MM.1S (cell line): ENCODE data around the gene LYRM4.

Experiments
- DNase-seq: peaks from one replicate; pipeline ENCODE4 v3.0.0-alpha.2; 2015
- H2AFZ ChIP-seq: fragments of 300-600 bp; sonication (generic); 2 replicates; pipeline ENCODE4 v1.6.0; 2016; ENCODE audit warnings: antibody characterized with exemption, low read length
- H3F3A ChIP-seq: fragments of 300-600 bp; sonication (generic); 2 replicates; pipeline ENCODE4 v1.6.1; 2016; ENCODE audit warnings: mild to moderate bottlenecking, antibody characterized with exemption, low read length, moderate library complexity, mixed read lengths; ENCODE audit not compliant: insufficient read depth
- H3K27ac ChIP-seq: fragments of 300-600 bp; sonication (generic); 2 replicates; pipeline ENCODE4 v1.5.1; 2016; ENCODE audit warnings: mild to moderate bottlenecking, low read length
- H3K27me3 ChIP-seq: fragments of 300-600 bp; sonication (generic); replicated peaks from 2 replicates; pipeline ENCODE4 v1.6.0; 2016; ENCODE audit warnings: low read length; ENCODE audit not compliant: insufficient read depth
- H3K36me3 ChIP-seq: fragments of 300-600 bp; sonication (generic); replicated peaks from 2 replicates; pipeline ENCODE4 v1.6.1; 2016; ENCODE audit warnings: mild to moderate bottlenecking, low read length, mixed read lengths; ENCODE audit not compliant: insufficient read depth
- H3K4me1 ChIP-seq: fragments of 300-600 bp; sonication (generic); 2 replicates; pipeline ENCODE4 v1.6.1; 2016; ENCODE audit warnings: low read length, mixed read lengths
- H3K4me2 ChIP-seq: fragments of 300-600 bp; sonication (generic); 2 replicates; pipeline ENCODE4 v1.6.0; 2016; ENCODE audit warnings: low read depth, low read length
- H3K4me3 ChIP-seq: fragments of 300-600 bp; sonication (generic); 2 replicates; pipeline ENCODE4 v1.5.1; 2016; ENCODE audit warnings: low read length, mixed read lengths
- H3K79me2 ChIP-seq: fragments of 300-600 bp; sonication (generic); 2 replicates; pipeline ENCODE4 v1.6.1; 2016; ENCODE audit warnings: mixed run types, low read length, mixed read lengths
- H3K9ac ChIP-seq: fragments of 300-600 bp; sonication (generic); 2 replicates; pipeline ENCODE4 v1.6.1; 2016; ENCODE audit warnings: low read length, mixed read lengths
- H3K9me2 ChIP-seq: fragments of 300-600 bp; sonication (generic); replicated peaks from 2 replicates; pipeline ENCODE4 v1.6.1; 2016; ENCODE audit warnings: mild to moderate bottlenecking, low read length, mixed read lengths; ENCODE audit not compliant: insufficient read depth
- H3K9me3 ChIP-seq: fragments of 300-600 bp; sonication (generic); replicated peaks from 2 replicates; pipeline ENCODE4 v1.6.1; 2016; ENCODE audit warnings: mild to moderate bottlenecking, low read length, mixed read lengths; ENCODE audit not compliant: insufficient read depth
- H4K20me1 ChIP-seq: fragments of 300-600 bp; sonication (generic); 2 replicates; pipeline ENCODE4 v1.6.1; 2016; ENCODE audit warnings: mild to moderate bottlenecking, low read length, moderate library complexity, mixed read lengths; ENCODE audit not compliant: insufficient read depth
- CTCF ChIP-seq: fragments of 300-600 bp; sonication (generic); IDR thresholded peaks from 2 replicates; pipeline ENCODE4 v1.5.1; 2016; ENCODE audit warnings: antibody characterized with exemption, low read length, mixed read lengths
- EZH2 ChIP-seq: fragments of 300-600 bp; sonication (generic); optimal IDR thresholded peaks from 2 replicates; pipeline ENCODE3; 2017; ENCODE audit warnings: low read depth, mild to moderate bottlenecking, antibody characterized with exemption, low read length, mixed read lengths
- EZH2phosphoT487 ChIP-seq: fragments of 300-600 bp; sonication (generic); IDR thresholded peaks from 2 replicates; pipeline ENCODE4 v1.6.1; 2018; ENCODE audit warnings: antibody characterized with exemption, low read length

The LYRM4 gene

DNA sequence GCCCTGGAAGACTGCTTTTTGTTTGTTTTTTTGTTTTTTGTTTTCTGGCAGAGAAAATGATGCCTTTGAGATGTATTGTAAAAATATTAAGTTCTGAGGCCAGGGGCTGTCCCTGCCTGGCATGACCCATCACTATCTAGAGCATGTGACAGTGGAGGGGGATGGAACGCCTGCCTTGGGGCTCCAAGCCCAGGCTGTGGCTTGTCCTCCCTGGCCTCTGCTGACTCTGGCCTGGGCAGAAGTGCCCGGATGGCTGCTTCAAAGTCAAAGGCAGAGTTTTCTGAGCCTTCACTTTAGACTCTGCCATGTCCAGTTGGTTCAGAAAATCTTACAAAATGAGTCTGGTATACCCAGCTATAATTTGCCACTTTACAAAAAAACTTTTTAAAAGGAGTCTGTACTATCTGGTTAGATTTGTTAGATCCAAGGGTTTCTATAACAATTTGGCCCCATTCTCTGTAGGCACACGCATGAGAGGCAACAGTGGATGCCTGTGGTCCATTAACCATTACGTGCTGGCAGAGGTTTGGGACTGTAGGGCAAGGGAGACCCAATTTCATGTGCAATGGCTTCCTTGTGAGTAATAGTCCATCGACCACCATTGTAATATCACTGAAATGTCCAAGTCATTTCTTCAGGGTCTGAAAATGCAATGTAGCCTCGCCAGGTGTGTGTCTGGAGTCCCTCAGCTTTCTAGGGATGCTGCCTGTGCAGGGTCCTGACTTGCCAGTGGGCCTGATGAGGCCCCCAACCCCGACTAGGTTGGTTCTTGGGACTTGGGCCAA is 167.3 kb downstream of the LYRM4 start:
- H3K4me2 ChIP-seq, result no peak overlapping the region
- H3K9me3 ChIP-seq, result no peaks in the 10 kb centered on the region
- H3K79me2 ChIP-seq, result no peaks in the 10 kb centered on the region
- no peak overlapping the region for H3K4me3 ChIP-seq
- H3K9me2 ChIP-seq, result no peaks in the 10 kb centered on the region
- no peaks in the 10 kb centered on the region for H3K27me3 ChIP-seq
- H3K4me1 ChIP-seq, result peaks cover 5% of the 10 kb centered on the region; the same call in 1 of the 2 replicates
- no peak for TF ChIP-seq CTCF
- no peak for TF ChIP-seq EZH2
- no peak for TF ChIP-seq EZH2phosphoT487
- H4K20me1 ChIP-seq, result no peaks in the 10 kb centered on the region
- no peak for DNase-seq
- no peak overlapping the region for H2AFZ ChIP-seq
- H3F3A ChIP-seq, result no peaks in the 10 kb centered on the region
- H3K36me3 ChIP-seq, result no peaks in the 10 kb centered on the region
- no peak overlapping the region for H3K27ac ChIP-seq
- H3K9ac ChIP-seq, result no peak overlapping the region

DNA sequence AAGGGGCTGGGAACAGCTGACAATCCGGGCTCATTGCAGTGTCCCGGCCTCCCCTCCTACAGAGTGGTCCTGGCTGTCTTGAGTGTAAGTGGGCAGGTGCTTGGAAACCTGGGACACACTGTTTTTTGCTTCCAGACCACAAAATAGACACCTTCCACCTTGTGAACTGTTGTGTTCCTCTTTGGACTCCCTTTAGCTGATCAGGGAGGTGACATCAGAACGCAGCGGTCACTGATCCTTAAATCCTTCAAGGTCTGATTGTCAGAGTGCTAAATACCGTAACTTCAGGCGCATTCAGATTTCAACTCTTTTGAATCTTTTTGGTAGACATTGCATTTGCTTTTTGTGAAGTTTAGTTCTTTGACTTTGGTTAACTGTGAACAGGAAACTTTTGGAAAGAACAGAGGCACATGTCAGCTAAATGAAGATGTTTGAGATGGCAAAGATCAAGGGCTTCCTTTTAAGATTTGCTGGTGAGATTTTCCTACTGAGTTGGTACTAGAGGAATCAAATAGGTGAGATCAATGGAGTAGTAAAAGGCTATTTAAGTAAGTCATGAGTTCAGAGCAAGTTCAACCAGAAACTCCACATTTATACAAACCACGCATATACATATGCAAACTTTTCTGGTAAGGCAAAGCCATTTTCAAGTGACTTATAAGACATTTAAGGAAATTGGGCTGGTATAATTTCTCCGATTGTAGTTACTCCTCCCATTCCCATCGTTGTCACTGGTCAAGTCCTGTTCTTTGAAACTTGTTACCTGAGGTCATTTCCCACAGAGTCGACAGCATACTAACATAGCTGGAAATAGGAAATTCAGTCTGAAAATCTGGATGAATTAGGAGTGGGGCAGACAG is 169.3 kb downstream of the LYRM4 start:
- no peak for TF ChIP-seq EZH2phosphoT487
- no peak for TF ChIP-seq EZH2
- TF ChIP-seq CTCF, result no peak
- H3F3A ChIP-seq, result no peaks in the 10 kb centered on the region
- no peaks in the 10 kb centered on the region for H3K79me2 ChIP-seq
- H4K20me1 ChIP-seq, result no peaks in the 10 kb centered on the region
- no peak overlapping the region for H3K4me3 ChIP-seq
- no peaks in the 10 kb centered on the region for H3K9me3 ChIP-seq
- H3K36me3 ChIP-seq, result no peaks in the 10 kb centered on the region
- no peak for DNase-seq
- no peak overlapping the region for H3K27ac ChIP-seq
- H3K4me1 ChIP-seq, result peaks cover 5% of the 10 kb centered on the region; the same call in 1 of the 2 replicates
- no peaks in the 10 kb centered on the region for H3K27me3 ChIP-seq
- no peak overlapping the region for H3K4me2 ChIP-seq
- no peak overlapping the region for H2AFZ ChIP-seq
- no peaks in the 10 kb centered on the region for H3K9me2 ChIP-seq
- H3K9ac ChIP-seq, result no peak overlapping the region

- H3K4me1 ChIP-seq, result peaks cover 10% of the 10 kb centered on the region
- H3K79me2 ChIP-seq, result no peaks in the 10 kb centered on the region
- H3K4me3 ChIP-seq, result no peak overlapping the region
- no peaks in the 10 kb centered on the region for H3K9me3 ChIP-seq
- no peak overlapping the region for H3K4me2 ChIP-seq
- no peaks in the 10 kb centered on the region for H3K9me2 ChIP-seq
- H3F3A ChIP-seq, result no peaks in the 10 kb centered on the region
- H3K9ac ChIP-seq, result no peak overlapping the region
- no peaks in the 10 kb centered on the region for H3K27me3 ChIP-seq
- no peak overlapping the region for H2AFZ ChIP-seq
- DNase-seq, result no peak
- H3K27ac ChIP-seq, result no peak overlapping the region
- TF ChIP-seq CTCF, result no peak
- TF ChIP-seq EZH2phosphoT487, result no peak
- no peak for TF ChIP-seq EZH2
- no peaks in the 10 kb centered on the region for H4K20me1 ChIP-seq
- no peaks in the 10 kb centered on the region for H3K36me3 ChIP-seq
Observed at GRCh38 chr6:5090603-5091002, 170.1 kb downstream of the LYRM4 start.
